Suprapubic skin (tissue), 4 donors: ENCODE results near the gene HYAL2.

Experiments
- EP300 ChIP-seq: sonication (generic); formaldehyde crosslinking; IDR thresholded peaks from one replicate; pipeline ENCODE4 v1.6.1; 2017; ENCODE audit warnings: antibody characterized with exemption
- POLR2A ChIP-seq, 2 donors: fragments of 450-650 bp; IDR thresholded peaks; one replicate each; pipeline ENCODE4 v1.6.1; 2017; ENCODE audit warnings: antibody characterized with exemption in 2 of 2, mild to moderate bottlenecking in 2 of 2, moderate library complexity in 2 of 2
- POLR2AphosphoS5 ChIP-seq, 3 donors: sonication (generic); formaldehyde crosslinking; IDR thresholded peaks; one replicate each; pipeline ENCODE4 v1.6.1; 2017; ENCODE audit warnings: antibody characterized with exemption in 3 of 3
- TF ChIP-seq, protein P1 (sequence below), 2 donors: fragments of 200-600 bp in 1 of 2; fragments of 450-650 bp in 1 of 2; sonication (generic) in 1 of 2; IDR thresholded peaks; one replicate each; pipeline ENCODE4 v1.5.1; 2016 to 2019; ENCODE audit warnings: antibody characterized with exemption in 2 of 2, mild to moderate bottlenecking in 1 of 2, moderate library complexity in 1 of 2

DNA sequence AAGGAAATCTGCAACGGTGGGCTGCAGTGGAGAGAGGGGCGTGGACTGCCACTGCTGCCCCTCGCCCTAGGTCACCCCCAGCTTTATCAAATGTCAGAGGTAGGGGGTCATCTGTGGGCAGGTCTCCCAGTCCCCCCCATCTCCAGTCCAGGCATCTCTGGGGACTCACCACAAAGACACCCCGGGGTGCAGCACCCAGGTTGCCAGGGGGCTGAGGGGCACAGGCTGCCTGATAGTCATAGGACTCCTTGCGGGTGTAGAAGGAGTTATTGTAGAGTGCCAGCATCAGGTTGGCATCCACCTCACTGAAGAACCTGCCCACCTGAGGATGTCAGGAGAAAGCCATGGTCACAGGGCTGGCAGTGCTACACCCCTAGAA is 43.3 kb upstream of the HYAL2 start:
- TF ChIP-seq, protein P1, sequence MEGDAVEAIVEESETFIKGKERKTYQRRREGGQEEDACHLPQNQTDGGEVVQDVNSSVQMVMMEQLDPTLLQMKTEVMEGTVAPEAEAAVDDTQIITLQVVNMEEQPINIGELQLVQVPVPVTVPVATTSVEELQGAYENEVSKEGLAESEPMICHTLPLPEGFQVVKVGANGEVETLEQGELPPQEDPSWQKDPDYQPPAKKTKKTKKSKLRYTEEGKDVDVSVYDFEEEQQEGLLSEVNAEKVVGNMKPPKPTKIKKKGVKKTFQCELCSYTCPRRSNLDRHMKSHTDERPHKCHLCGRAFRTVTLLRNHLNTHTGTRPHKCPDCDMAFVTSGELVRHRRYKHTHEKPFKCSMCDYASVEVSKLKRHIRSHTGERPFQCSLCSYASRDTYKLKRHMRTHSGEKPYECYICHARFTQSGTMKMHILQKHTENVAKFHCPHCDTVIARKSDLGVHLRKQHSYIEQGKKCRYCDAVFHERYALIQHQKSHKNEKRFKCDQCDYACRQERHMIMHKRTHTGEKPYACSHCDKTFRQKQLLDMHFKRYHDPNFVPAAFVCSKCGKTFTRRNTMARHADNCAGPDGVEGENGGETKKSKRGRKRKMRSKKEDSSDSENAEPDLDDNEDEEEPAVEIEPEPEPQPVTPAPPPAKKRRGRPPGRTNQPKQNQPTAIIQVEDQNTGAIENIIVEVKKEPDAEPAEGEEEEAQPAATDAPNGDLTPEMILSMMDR (IDR thresholded peaks at IDR 0.05): no peak
- TF ChIP-seq POLR2A (IDR thresholded peaks at IDR 0.05) (no peak), POLR2AphosphoS5 (IDR thresholded peaks at IDR 0.05) (no peak), EP300 (no peak)
